GM19438 (cell line): ENCODE measurements around the gene TXN2.
"Not testable (repeated sequence)": the region's sequence is repeated elsewhere in the genome, so short reads cannot be mapped to it uniquely, and the experiment has no call there.

Source experiments
- ATAC-seq: cut with Tn5 transposase; IDR thresholded peaks from one replicate; pipeline ENCODE4 v1.9.1; 2021; ENCODE audit warnings: low read depth; ENCODE audit not compliant: unreplicated experiment

TXN2 gene

GRCh38 chr22:36432592-36433317, 48.7 kb downstream of the TXN2 start:
- ATAC-seq, result no peak

GRCh38 chr22:36431977-36432376, 49.5 kb downstream of the TXN2 start:
- ATAC-seq, result no peak

- ATAC-seq, result no peak
Observed at GRCh38 chr22:36430863-36431262, 50.6 kb downstream of the TXN2 start.

- ATAC-seq, result not testable (repeated sequence)
Observed at GRCh38 chr22:36427952-36428351, 53.5 kb downstream of the TXN2 start.

GRCh38 chr22:36425977-36426523, 55.4 kb downstream of the TXN2 start:
- ATAC-seq, result no peak

- ATAC-seq, result no peak
Observed at GRCh38 chr22:36424901-36425579, 56.4 kb downstream of the TXN2 start.

GRCh38 chr22:36424466-36424865, 57.0 kb downstream of the TXN2 start:
- not testable (repeated sequence) for ATAC-seq

GRCh38 chr22:36423461-36424404, 57.7 kb downstream of the TXN2 start:
- ATAC-seq, result no peak

- ATAC-seq, result no peak
Observed at GRCh38 chr22:36422287-36423014, 59.0 kb downstream of the TXN2 start.

GRCh38 chr22:36419912-36420882, 61.2 kb downstream of the TXN2 start:
- no peak for ATAC-seq

GRCh38 chr22:36419177-36419911, 62.1 kb downstream of the TXN2 start:
- ATAC-seq, result peak; percentile 69

GRCh38 chr22:36417281-36417686, 64.2 kb downstream of the TXN2 start:
- no peak for ATAC-seq
